Mucosa of rectum (tissue), 2 donors: Measurements from ENCODE around the gene PTPN3.

ENCODE experiments used
- H3K27ac ChIP-seq, 2 donors: one replicate each; pipeline ENCODE4 v1.7.0; 2013; ENCODE audit warnings: inconsistent platforms in 2 of 2, low read depth in 2 of 2, low read length in 2 of 2
- H3K27me3 ChIP-seq, 2 donors: one replicate each; pipeline ENCODE4 v1.7.0; 2013; ENCODE audit warnings: low read length in 2 of 2; ENCODE audit not compliant: control insufficient read depth in 2 of 2, insufficient read depth in 2 of 2
- H3K36me3 ChIP-seq, 2 donors: one replicate each; pipeline ENCODE4 v1.7.0; 2013; ENCODE audit warnings: low read length in 2 of 2; ENCODE audit not compliant: control insufficient read depth in 2 of 2, insufficient read depth in 2 of 2
- H3K4me1 ChIP-seq, 2 donors: one replicate each; pipeline ENCODE4 v1.7.0; 2013; ENCODE audit warnings: low read length in 2 of 2, mild to moderate bottlenecking in 1 of 2; ENCODE audit not compliant: control insufficient read depth in 2 of 2, insufficient read depth in 2 of 2
- H3K4me3 ChIP-seq, 2 donors: one replicate each; pipeline ENCODE4 v1.7.0; 2013; ENCODE audit warnings: low read length in 2 of 2
- H3K9ac ChIP-seq, 2 donors: one replicate each; pipeline ENCODE4 v1.7.0; 2013; ENCODE audit warnings: low read length in 2 of 2, low read depth in 1 of 2, mild to moderate bottlenecking in 1 of 2
- H3K9me3 ChIP-seq, 2 donors: one replicate each; pipeline ENCODE4 v1.7.0; 2013; ENCODE audit warnings: low read length in 2 of 2; ENCODE audit not compliant: control insufficient read depth in 2 of 2
- donor health status: healthy.
- donor health status: Normal muscosa, but diverticular disease.

The PTPN3 gene

DNA sequence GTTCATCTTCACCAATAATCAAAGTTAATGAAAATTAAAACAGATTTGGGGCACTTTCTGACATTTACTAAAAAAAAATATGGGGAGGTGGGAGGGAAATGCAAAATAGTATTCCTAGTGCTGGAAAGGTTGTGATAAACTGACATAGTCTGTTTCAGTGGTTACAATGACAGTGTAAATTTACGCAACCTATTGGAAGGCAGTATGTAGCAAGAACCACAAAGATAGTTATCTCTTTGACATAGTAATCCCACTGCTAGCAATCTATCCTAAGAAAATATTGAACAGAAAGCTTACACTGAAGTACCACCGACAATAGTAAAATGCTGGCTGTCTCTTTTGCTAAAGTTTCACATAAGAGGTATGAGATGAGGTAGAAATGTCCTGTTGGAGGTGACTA lies 162.2 kb downstream of the PTPN3 start:
- Histone ChIP-seq H3K9ac (no peak overlapping the region), H3K4me3 (no peak overlapping the region), H3K27ac (no peak overlapping the region), H3K36me3 (no peaks in the 10 kb centered on the region), H3K4me1 (peaks cover 0 to 9% of the 10 kb centered on the region in 2 donors), H3K9me3 (no peaks in the 10 kb centered on the region), H3K27me3 (no peaks in the 10 kb centered on the region)

DNA sequence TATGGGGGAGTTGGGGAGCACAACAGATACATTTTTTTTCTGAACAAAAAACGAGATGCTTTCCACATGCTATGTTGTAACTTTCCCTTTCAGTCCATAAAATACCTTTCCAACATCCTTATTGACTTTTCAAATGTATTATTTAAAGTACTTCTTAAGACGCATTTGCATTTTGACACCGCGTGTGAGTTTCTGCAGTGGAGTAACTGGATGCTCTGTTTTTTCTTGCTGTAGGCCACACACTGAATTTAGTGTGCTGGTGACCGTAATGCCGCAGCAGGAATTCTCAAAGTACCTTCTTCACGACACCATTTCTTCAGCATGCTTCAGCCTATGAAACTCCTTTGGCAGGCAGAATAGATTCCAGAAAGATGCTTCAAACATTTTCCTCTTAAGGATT lies 163.0 kb downstream of the PTPN3 start:
- H3K9me3 ChIP-seq, result no peaks in the 10 kb centered on the region
- no peak overlapping the region for H3K9ac ChIP-seq
- H3K36me3 ChIP-seq, result no peaks in the 10 kb centered on the region
- no peak overlapping the region for H3K27ac ChIP-seq
- no peak overlapping the region for H3K4me3 ChIP-seq
- H3K27me3 ChIP-seq, result no peaks in the 10 kb centered on the region
- H3K4me1 ChIP-seq, result peaks cover 0 to 13% of the 10 kb centered on the region in 2 donors

DNA sequence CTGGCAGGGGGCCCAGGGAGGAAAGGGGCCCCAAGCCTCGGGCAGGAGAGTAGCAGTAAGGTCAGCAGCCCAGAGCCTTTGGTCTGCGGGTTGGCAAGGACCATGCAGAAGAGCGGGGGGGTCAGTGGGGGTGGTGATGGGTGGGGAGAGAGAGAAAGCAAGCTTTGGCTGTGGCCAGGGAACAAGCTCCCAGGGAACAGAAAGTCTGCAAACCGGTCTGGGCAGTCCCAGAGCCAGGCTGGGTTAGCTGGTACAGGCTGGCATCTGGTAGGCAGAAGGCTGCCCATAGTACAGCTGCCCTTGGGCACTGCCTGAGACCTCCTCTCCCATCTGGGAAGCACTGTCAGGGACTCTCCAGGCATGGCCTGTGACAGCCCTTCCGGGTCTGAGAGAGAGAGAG lies 166.8 kb downstream of the PTPN3 start:
- peaks cover 0 to 26% of the 10 kb centered on the region in 2 donors for H3K4me1 ChIP-seq
- H3K27me3 ChIP-seq, result no peaks in the 10 kb centered on the region
- H3K36me3 ChIP-seq, result no peaks in the 10 kb centered on the region
- no peaks in the 10 kb centered on the region for H3K9me3 ChIP-seq
- peak overlapping the region; percentile 61 to 77 for H3K27ac ChIP-seq
- H3K4me3 ChIP-seq, result no peak overlapping the region
- H3K9ac ChIP-seq, result no peak overlapping the region

DNA sequence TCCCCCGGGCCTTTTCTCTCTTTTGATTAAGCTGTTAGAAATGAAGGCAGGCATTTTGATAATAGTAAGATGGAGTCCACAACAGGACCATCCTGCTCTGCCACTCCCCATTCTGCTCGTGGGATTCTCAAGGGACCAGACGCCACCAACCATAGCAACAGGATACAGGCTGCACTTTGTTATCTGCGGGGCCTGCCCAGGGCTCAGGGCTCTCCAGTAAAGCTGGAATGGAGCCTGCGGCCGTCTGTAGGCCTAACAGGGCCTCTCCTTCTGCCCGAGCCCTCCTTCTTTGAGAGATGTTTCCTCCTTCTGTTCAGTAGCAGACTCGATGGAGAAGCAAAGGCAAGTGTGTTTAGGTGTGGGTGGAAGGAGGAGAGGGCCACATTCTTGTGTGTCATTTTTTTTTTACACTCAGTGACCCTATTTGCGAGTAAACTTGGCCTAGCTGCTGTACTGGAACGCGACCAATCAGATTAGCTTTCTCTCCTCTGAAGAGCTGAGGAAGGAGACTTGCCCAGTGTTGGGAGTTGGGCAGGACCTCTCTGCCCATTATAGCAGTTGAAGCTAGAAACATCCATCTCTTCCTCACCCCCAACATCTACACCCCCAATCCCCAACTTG lies 168.4 kb downstream of the PTPN3 start:
- no peaks in the 10 kb centered on the region for H3K9me3 ChIP-seq
- H3K27ac ChIP-seq, result peak overlapping the region; percentile 63 to 72
- H3K4me3 ChIP-seq, result peak overlapping the region in 1 of 2 donors; percentile 26
- no peaks in the 10 kb centered on the region for H3K27me3 ChIP-seq
- H3K9ac ChIP-seq, result no peak overlapping the region
- H3K4me1 ChIP-seq, result peaks cover 0 to 26% of the 10 kb centered on the region in 2 donors
- no peaks in the 10 kb centered on the region for H3K36me3 ChIP-seq

DNA sequence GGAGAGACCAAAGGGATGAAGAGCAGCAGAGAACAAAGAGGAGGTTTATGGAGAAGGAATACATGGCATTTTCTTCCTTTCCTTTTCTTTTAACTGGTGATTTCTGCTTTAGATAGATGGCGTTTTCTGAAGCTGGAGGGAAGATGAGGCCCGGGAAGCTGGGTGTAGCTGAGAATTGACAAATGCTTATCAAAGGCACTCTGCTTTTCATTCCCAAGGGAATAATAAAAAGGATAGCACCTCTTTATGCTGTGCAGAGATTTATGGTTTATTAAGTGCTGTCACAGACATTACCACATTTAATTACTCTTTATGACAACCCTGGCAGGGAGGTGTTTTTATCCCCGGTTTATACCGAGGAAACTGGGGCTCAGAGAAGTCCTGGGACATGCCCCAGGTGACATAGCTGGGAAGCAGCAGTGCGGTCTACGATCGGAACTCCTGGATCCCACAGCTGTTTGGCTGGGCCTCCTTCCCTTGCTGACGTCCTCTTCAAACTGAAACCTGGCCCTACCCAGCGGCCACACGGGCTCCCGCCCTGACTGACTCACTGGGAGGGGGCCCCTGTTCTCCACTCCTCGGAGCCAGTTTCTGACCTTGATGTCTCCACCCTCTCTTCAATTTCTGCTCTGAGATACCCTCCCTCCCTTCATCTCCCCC lies 169.0 kb downstream of the PTPN3 start:
- H3K4me1 ChIP-seq, result peaks cover 0 to 26% of the 10 kb centered on the region in 2 donors
- H3K36me3 ChIP-seq, result no peaks in the 10 kb centered on the region
- no peaks in the 10 kb centered on the region for H3K27me3 ChIP-seq
- H3K9me3 ChIP-seq, result no peaks in the 10 kb centered on the region
- H3K27ac ChIP-seq, result peak overlapping the region; percentile 43 to 72
- peak overlapping the region; percentile 41 to 47 for H3K9ac ChIP-seq
- H3K4me3 ChIP-seq, result peak overlapping the region in 1 of 2 donors; percentile 31
